GM12878 (cell line): ENCODE measurements around the gene C11orf91. TPM values are rescaled to one million over a fixed set of nuclear protein-coding genes. Genes with fewer than 3 reads are reported as not detected.

Experiments used
- ATAC-seq: fragments of 200-7000 bp; cut with Tn5 transposase; 3 replicates; pipeline ENCODE4 v1.9.1; 2020; ENCODE audit warnings: mild to moderate bottlenecking, moderate library complexity
- BruUV-seq: library from RNA; stranded (reverse); fragments of 400-500 nt; replicated peaks from 2 replicates; lab custom pipeline; 2021; lab: Mats Ljungman, UMichigan
- CTCF ChIA-PET: fragments of 300-600 bp; sonication (Branson Sonifier 250); formaldehyde crosslinking; extraction: SDS; loops from one replicate; lab custom pipeline; 2021; ENCODE audit warnings: inconsistent platforms; lab: Yijun Ruan, JAX
- POLR2A ChIA-PET: fragments of 350-600 bp; formaldehyde crosslinking; extraction: SDS; loops from one replicate; lab custom pipeline; 2021; ENCODE audit warnings: inconsistent platforms; lab: Charles Lee
- RAD21 ChIA-PET: fragments of 300-600 bp; sonication (Branson Sonifier 250); formaldehyde crosslinking; loops from one replicate; lab custom pipeline; 2023; ENCODE audit warnings: antibody characterized with exemption; ENCODE audit not compliant: unreplicated experiment; lab: Charles Lee
- SMC1A ChIA-PET: fragments of 300-600 bp; sonication (Branson Sonifier 250); formaldehyde crosslinking; loops from one replicate; lab custom pipeline; 2023; ENCODE audit not compliant: unreplicated experiment, uncharacterized antibody; lab: Charles Lee
- DNase-seq: peaks from one replicate; pipeline ENCODE4 v3.0.0-alpha.2; 2011; ENCODE audit warnings: low read depth, low spot score
- FAIRE-seq: peaks from 3 replicates; lab custom pipeline; 2011; peaks lifted over from hg19 to GRCh38; lab: Jason Lieb, UNC
- H2AFZ ChIP-seq: 2 replicates; pipeline ENCODE4 v1.6.0; 2011; ENCODE audit warnings: low read depth, low read length, control low read depth; ENCODE audit not compliant: control insufficient read depth
- H3K27ac ChIP-seq: 2 replicates; pipeline ENCODE4 v1.5.1; 2011; ENCODE audit warnings: control low read depth; ENCODE audit not compliant: control insufficient read depth, insufficient read depth
- H3K27me3 ChIP-seq, 2 experiments: replicated peaks in 1 of 2; 2 replicates each; pipeline versions ENCODE4 v1.6.0 to v1.6.1; 2011; ENCODE audit warnings: low read length in 1 of 2; ENCODE audit not compliant: control insufficient read depth in 2 of 2, insufficient read depth in 2 of 2
- H3K36me3 ChIP-seq, 2 experiments: 2 replicates each; pipeline ENCODE4 v1.5.1; 2011; ENCODE audit warnings: low read length in 1 of 2; ENCODE audit not compliant: control insufficient read depth in 2 of 2, insufficient read depth in 2 of 2
- H3K4me1 ChIP-seq: 2 replicates; pipeline ENCODE4 v1.6.1; 2011; ENCODE audit warnings: mild to moderate bottlenecking, low read length, moderate library complexity, mixed read lengths; ENCODE audit not compliant: control insufficient read depth, insufficient read depth
- H3K4me2 ChIP-seq: 2 replicates; pipeline ENCODE4 v1.6.0; 2011; ENCODE audit warnings: control low read depth; ENCODE audit not compliant: control insufficient read depth, insufficient read depth
- H3K4me3 ChIP-seq: fragments of 200-600 bp; sonication (generic); 2 replicates; pipeline ENCODE4 v1.5.1; 2016
- H3K79me2 ChIP-seq: 2 replicates; pipeline ENCODE4 v1.6.0; 2011; ENCODE audit warnings: low read length; ENCODE audit not compliant: control insufficient read depth, insufficient read depth
- H3K9ac ChIP-seq: 2 replicates; pipeline ENCODE4 v1.8.0; 2011; ENCODE audit warnings: low read length, control low read depth, mixed read lengths; ENCODE audit not compliant: control insufficient read depth, insufficient read depth
- H3K9me3 ChIP-seq: replicated peaks from 3 replicates; pipeline ENCODE4 v1.5.1; 2011; ENCODE audit warnings: mild to moderate bottlenecking, low read length; ENCODE audit not compliant: control insufficient read depth, insufficient read depth
- H4K20me1 ChIP-seq: 2 replicates; pipeline ENCODE4 v1.6.0; 2011; ENCODE audit not compliant: control insufficient read depth, insufficient read depth
- ATF2 ChIP-seq: IDR thresholded peaks from 2 replicates; pipeline ENCODE4 v1.6.1; 2012; ENCODE audit warnings: low read length, inconsistent platforms
- CHD2 ChIP-seq: IDR thresholded peaks from 2 replicates; pipeline ENCODE4 v1.6.1; 2011; ENCODE audit warnings: low read depth, low read length, improper control_type of control experiment, borderline replicate concordance
- FOXK2 ChIP-seq: fragments of 450-650 bp; IDR thresholded peaks from 2 replicates; pipeline ENCODE4 v1.6.1; 2017; ENCODE audit warnings: mild to moderate bottlenecking, moderate library complexity
- IKZF1 ChIP-seq: fragments of 450-650 bp; conservative IDR thresholded peaks from 2 replicates; pipeline ENCODE4 v1.6.1; 2017; ENCODE audit warnings: antibody characterized with exemption, mild to moderate bottlenecking
- JUND ChIP-seq: IDR thresholded peaks from 2 replicates; pipeline ENCODE4 v1.6.1; 2012; ENCODE audit warnings: low read depth, mild to moderate bottlenecking, low read length, improper control_type of control experiment, moderate library complexity
- NFXL1 ChIP-seq: fragments of 450-650 bp; IDR thresholded peaks from 2 replicates; pipeline ENCODE4 v1.6.1; 2017; ENCODE audit warnings: antibody characterized with exemption, mild to moderate bottlenecking, borderline replicate concordance
- NR2C2 ChIP-seq: IDR thresholded peaks from 2 replicates; pipeline ENCODE4 v1.6.1; 2011; ENCODE audit warnings: borderline replicate concordance, low read depth; ENCODE audit not compliant: control insufficient read depth, insufficient read length
- PAX5 ChIP-seq: IDR thresholded peaks from 2 replicates; pipeline ENCODE4 v1.6.1; 2011; ENCODE audit warnings: low read depth, low read length, borderline replicate concordance
- STAT1 ChIP-seq: fragments of 450-650 bp; conservative IDR thresholded peaks from 2 replicates; pipeline ENCODE4 v1.6.1; 2014; ENCODE audit warnings: antibody characterized with exemption, mild to moderate bottlenecking
- WGBS: methylation state at CpG from one replicate; pipeline ENCODE4 v1.1.6; 2016; ENCODE audit warnings: low lambda C conversion rate; ENCODE audit not compliant: insufficient replicate concordance, insufficient coverage; ENCODE audit errors: missing lambda C conversion rate; 5-methylcytosine and 5-hydroxymethylcytosine counted together
- in situ Hi-C: fragments of 300-500 bp; cut with MboI; formaldehyde crosslinking; loops from 9 replicates; pipeline ENCODE4 v1.14.3; 2018; ENCODE audit warnings: mixed read lengths
- intact Hi-C: fragments of 100-400 bp; cut with micrococcal nuclease; formaldehyde crosslinking; loops from one replicate; pipeline ENCODE4 v1.14.2; 2022; ENCODE audit not compliant: unreplicated experiment
- polyA plus RNA-seq, 11 experiments: library from polyadenylated mRNA; depleted of rRNA in 4 of 11; unstranded in 6 of 11; stranded (reverse) in 5 of 11; fragments of >200 nt; fragmentation: Nextera tagmentation in 4 of 11; fragmentation: Illumina TruSeq in 1 of 11; extraction: Ambion mirVana in 4 of 11; extraction: Trizol in 1 of 11; gene quantifications; 1 replicate in 1 of 11; 2 replicates in 10 of 11; pipeline versions ENCODE4 v1.2.1 to v1.2.3, GENCODE V29; 2011 to 2016; ENCODE audit warnings: inconsistent platforms in 2 of 11, missing spikeins in 2 of 11, low read depth in 1 of 11
- total RNA-seq, 4 experiments: library from RNA; depleted of rRNA in 3 of 4; stranded (reverse); fragments of >200 nt in 3 of 4; fragmentation: Illumina TruSeq in 1 of 4; extraction: Trizol in 1 of 4; gene quantifications; 2 replicates each; pipeline versions ENCODE4 v1.2.1 to v1.2.3, GENCODE V29; 2013 to 2021
- TF ChIP-seq, protein P1 (sequence below): fragments of 450-650 bp; IDR thresholded peaks from 2 replicates; pipeline ENCODE4 v1.6.1; 2016; ENCODE audit warnings: mild to moderate bottlenecking

The C11orf91 gene
- total and polyA plus RNA-seq, 10 of the 15 experiments (the other 5 are each of a cell fraction or from before 2014, with no cell fraction given) = not detected

GRCh38 chr11:33703234-33703633 lies 2.6 kb upstream of the C11orf91 start:
- Histone ChIP-seq H4K20me1 (no peaks in the 10 kb centered on the region), H3K36me3 (peaks cover 0 to 11% of the 10 kb centered on the region in 2 experiments; a peak in 3 of 4 replicates), H3K9me3 (no peaks in the 10 kb centered on the region), H3K4me3 (no peak overlapping the region), H3K27me3 (no peaks in the 10 kb centered on the region), H3K9ac (no peak overlapping the region), H2AFZ (no peak overlapping the region), H3K4me2 (no peak overlapping the region), H3K27ac (no peak overlapping the region), H3K4me1 (peaks cover 8% of the 10 kb centered on the region; the same call in 1 of the 2 replicates), H3K79me2 (no peaks in the 10 kb centered on the region)
- no peak for TF ChIP-seq FOXK2
- TF ChIP-seq IKZF1 = no peak
- TF ChIP-seq STAT1 = no peak
- TF ChIP-seq NR2C2 = no peak
- TF ChIP-seq, protein P1, sequence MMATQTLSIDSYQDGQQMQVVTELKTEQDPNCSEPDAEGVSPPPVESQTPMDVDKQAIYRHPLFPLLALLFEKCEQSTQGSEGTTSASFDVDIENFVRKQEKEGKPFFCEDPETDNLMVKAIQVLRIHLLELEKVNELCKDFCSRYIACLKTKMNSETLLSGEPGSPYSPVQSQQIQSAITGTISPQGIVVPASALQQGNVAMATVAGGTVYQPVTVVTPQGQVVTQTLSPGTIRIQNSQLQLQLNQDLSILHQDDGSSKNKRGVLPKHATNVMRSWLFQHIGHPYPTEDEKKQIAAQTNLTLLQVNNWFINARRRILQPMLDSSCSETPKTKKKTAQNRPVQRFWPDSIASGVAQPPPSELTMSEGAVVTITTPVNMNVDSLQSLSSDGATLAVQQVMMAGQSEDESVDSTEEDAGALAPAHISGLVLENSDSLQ = no peak
- TF ChIP-seq ATF2 = no peak
- no peak for TF ChIP-seq JUND
- TF ChIP-seq CHD2 = no peak
- TF ChIP-seq PAX5 = no peak
- TF ChIP-seq NFXL1 = no peak
- in situ Hi-C loops (no loop called here), intact Hi-C loops (loop anchor here (5.0 kb wide), 1 partner anchor 34 kb away; the partner anchor contains the start of gene CD59)
- no TSS peak for BruUV-seq
- ChIA-PET POLR2A (no interaction called here), CTCF (interaction anchor here (2.7 kb wide), 1 partner anchor 39 kb away, joined by 19 read pairs; no protein-coding TSS in a partner anchor), SMC1A (interaction anchor here (3.0 kb wide), 1 partner anchor 39 kb away, joined by 13 read pairs; no protein-coding TSS in a partner anchor), RAD21 (interaction anchor here (1.2 kb wide), 1 partner anchor 10 kb away, joined by 3 read pairs; no protein-coding TSS in a partner anchor)
- 87% methylated on average over 5 of the region's 5 CpGs for WGBS
- FAIRE-seq (no peak), ATAC-seq (no peak), DNase-seq (no peak)
